ENCODE data around the gene LRRN4. TPM values are rescaled to one million over a fixed set of nuclear protein-coding genes. Genes with fewer than 3 reads are reported as not detected.

The LRRN4 gene
- total and polyA plus RNA-seq, 2 of the 4 experiments (the other 2 are of a cell fraction): under 0.01 to 0.19 TPM

DNA sequence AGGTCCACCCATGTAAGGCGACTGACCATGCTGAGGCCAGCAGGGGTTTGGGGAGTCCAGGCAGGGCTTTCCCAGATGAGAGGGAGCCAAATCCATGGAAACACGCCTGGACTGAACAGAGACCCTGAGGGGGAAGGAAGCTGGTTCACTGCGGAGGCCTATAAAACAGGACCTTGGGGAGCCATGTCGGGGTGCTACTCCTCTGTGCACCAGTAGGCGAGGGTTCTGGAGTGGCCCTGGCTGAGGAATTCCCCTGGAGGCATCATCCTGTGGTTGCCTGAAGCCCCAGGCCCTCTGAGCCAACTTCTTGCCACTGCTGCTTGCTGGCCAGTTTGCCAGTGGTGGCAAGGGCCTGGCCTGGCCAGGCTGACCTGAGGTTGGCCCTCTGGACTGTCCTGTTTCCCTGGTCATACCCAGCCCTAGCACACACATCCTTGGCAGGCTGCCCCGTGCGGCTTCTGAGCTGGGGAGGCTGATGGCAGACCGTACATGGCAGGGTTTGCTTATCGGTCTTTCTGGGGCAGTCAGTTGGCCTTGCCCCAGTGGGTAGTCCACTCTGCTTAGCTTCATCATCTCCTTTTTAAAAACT is 2.2 kb upstream of the LRRN4 start:
- Histone ChIP-seq H3K23ac (ENCODE audit: low read depth, low read length) (no peak overlapping the region), H2AK9ac (replicated peaks; ENCODE audit: low read depth, low read length, poor library complexity) (no peak overlapping the region), H3K4ac (ENCODE audit: low read depth, low read length) (no peak overlapping the region), H3K27me3 (ENCODE audit: control insufficient read depth, insufficient read depth, low read length) (peaks cover 18% of the 10 kb centered on the region), H2BK5ac (ENCODE audit: low read depth, low read length, poor library complexity, severe bottlenecking) (no peak overlapping the region), H3K14ac (replicated peaks; ENCODE audit: low read depth, low read length) (no peak overlapping the region), H4K8ac (ENCODE audit: low read depth in 2 of 2, low read length in 2 of 2) (no peak overlapping the region), H3K79me1 (ENCODE audit: low read depth in 1 of 2, low read length in 2 of 2) (no peaks in the 10 kb centered on the region), H4K20me1 (ENCODE audit: insufficient read depth, low read length) (no peaks in the 10 kb centered on the region), H2BK20ac (ENCODE audit: low read depth, low read length) (no peak overlapping the region), H4K91ac (ENCODE audit: insufficient read depth, low read depth, low read length) (no peak overlapping the region), H3K4me2 (ENCODE audit: low read depth, low read length) (no peak overlapping the region), H3K9me1 (ENCODE audit: insufficient read depth, low read length) (no peaks in the 10 kb centered on the region), H2BK15ac (ENCODE audit: low read depth, low read length) (no peak overlapping the region), H2AFZ (replicated peaks; ENCODE audit: low read length, poor library complexity) (no peak overlapping the region), H3K4me3 (ENCODE audit: insufficient read depth, low read depth, low read length) (no peak overlapping the region), H3K27ac (ENCODE audit: insufficient read depth, low read length) (no peak overlapping the region), H2BK120ac (ENCODE audit: low read depth, low read length) (no peak overlapping the region), H3K18ac (ENCODE audit: low read depth, low read length) (no peak overlapping the region), H2AK5ac (ENCODE audit: low read depth, low read length) (no peak overlapping the region), H3K56ac (ENCODE audit: extremely low read depth, insufficient read depth, low read length) (no peak overlapping the region), H3K9me3 (ENCODE audit: control insufficient read depth, insufficient read depth, low read length) (no peaks in the 10 kb centered on the region), H3K9ac (ENCODE audit: low read depth, low read length) (no peak overlapping the region), H4K5ac (ENCODE audit: low read depth, low read length) (no peak overlapping the region), H3K36me3 (ENCODE audit: control insufficient read depth, insufficient read depth, low read length) (no peaks in the 10 kb centered on the region), H3K4me1 (ENCODE audit: control insufficient read depth, insufficient read depth, low read length) (peaks cover 3% of the 10 kb centered on the region)
- ChIA-PET CTCF (no interaction called here), POLR2A (ENCODE audit: unreplicated experiment) (no interaction called here)
- intact Hi-C loops (cut with micrococcal nuclease) (no loop called here), dilution Hi-C loops (cut with HindIII; ENCODE audit: low sequenced_read_pairs, unreplicated experiment) (no loop called here), in situ Hi-C loops (cut with MboI; ENCODE audit: low sequenced_read_pairs) (no loop called here)
- ATAC-seq (ENCODE audit: low read depth) (no peak), DNase-seq (no peak)
- TF ChIP-seq MAZ (IDR thresholded peaks at IDR 0.05; ENCODE audit: borderline replicate concordance, low read depth, low read length) (no peak), POLR2A (IDR thresholded peaks at IDR 0.05; ENCODE audit: low read depth, low read length) (no peak), MXI1 (IDR thresholded peaks at IDR 0.05; ENCODE audit: borderline replicate concordance, low read depth, low read length) (no peak), RAD21 (IDR thresholded peaks at IDR 0.05; ENCODE audit: low read length) (no peak), CEBPB (IDR thresholded peaks at IDR 0.05; ENCODE audit: low read depth, low read length) (no peak)
- WGBS, 2 experiments (ENCODE audit: extremely low coverage in 2 of 2, insufficient read length in 1 of 2): 83% methylated on average over 1 of the region's 9 CpGs; no CpG with 5 or more reads in 1 of the 2 experiments
- BruUV-seq (replicated peaks): no TSS peak

Data from IMR-90 (cell line).